ENCODE data around the gene PCBP4. TPM values are rescaled to one million over a fixed set of nuclear protein-coding genes. Genes with fewer than 3 reads are reported as not detected.

PCBP4 gene
- 10 to 100 TPM; 18.7 to 20.5 TPM for total RNA-seq
- polyA plus RNA-seq, result 10 to 100 TPM; 13.0 to 19.4 TPM

- H3K9me3 ChIP-seq (ENCODE audit: control insufficient read depth in 1 of 2, low read length in 2 of 2), result no peaks in the 10 kb centered on the region
- DNase-seq, result peak in 3 of 5 donors; percentile 32 to 48 (median 43)
- H3K27me3 ChIP-seq (ENCODE audit: insufficient read depth, low read length), result no peaks in the 10 kb centered on the region
- H3K27ac ChIP-seq (ENCODE audit: low read depth, low read length), result peak within 1 kb of the TSS; percentile 57
- intact Hi-C loops (cut with micrococcal nuclease), result loop anchor here (1.0 kb wide), 1 partner anchor 25 kb away; the partner anchor contains the start of gene PARP3
- H3K27ac Mint-ChIP-seq, result peak within 1 kb of the TSS; percentile 68 to 94 (median 85)
- peaks cover 0 to 1% of the 10 kb centered on the region in 2 donors for H3K36me3 Mint-ChIP-seq
- peak within 1 kb of the TSS; percentile 81 to 94 (median 83) for H3K4me3 Mint-ChIP-seq
- H3K36me3 ChIP-seq (ENCODE audit: insufficient read depth, low read length), result no peaks in the 10 kb centered on the region
- H3K27me3 Mint-ChIP-seq, result no peaks in the 10 kb centered on the region
- ChIA-PET CTCF (ENCODE audit: partially characterized antibody) (no interaction called here), POLR2A (ENCODE audit: partially characterized antibody) (interaction anchor here (0.6 to 6.2 kb wide), 10 partner anchors 8 to 234 kb away, joined by 3 to 28 read pairs (median 4); partner anchors contain the start of genes ABHD14A, ABHD14B, ACY1 and DUSP7)
- peaks cover 22% of the 10 kb centered on the region for H3K4me1 ChIP-seq (ENCODE audit: insufficient read depth, low read length)
- H3K4me3 ChIP-seq (ENCODE audit: low read length in 2 of 2), result peak within 1 kb of the TSS; percentile 63 to 65
- peaks cover 15 to 40% (median 29%) of the 10 kb centered on the region in 4 donors for H3K4me1 Mint-ChIP-seq
- H3K9me3 Mint-ChIP-seq, result no peaks in the 10 kb centered on the region
Observed at GRCh38 chr3:51967384-51968169, at the start of gene PCBP4. Gene PCBP4, minus strand, starts transcription at chr3:51967454. Its CDS starts 6,214 bp downstream, at chr3:51961240.

DNA sequence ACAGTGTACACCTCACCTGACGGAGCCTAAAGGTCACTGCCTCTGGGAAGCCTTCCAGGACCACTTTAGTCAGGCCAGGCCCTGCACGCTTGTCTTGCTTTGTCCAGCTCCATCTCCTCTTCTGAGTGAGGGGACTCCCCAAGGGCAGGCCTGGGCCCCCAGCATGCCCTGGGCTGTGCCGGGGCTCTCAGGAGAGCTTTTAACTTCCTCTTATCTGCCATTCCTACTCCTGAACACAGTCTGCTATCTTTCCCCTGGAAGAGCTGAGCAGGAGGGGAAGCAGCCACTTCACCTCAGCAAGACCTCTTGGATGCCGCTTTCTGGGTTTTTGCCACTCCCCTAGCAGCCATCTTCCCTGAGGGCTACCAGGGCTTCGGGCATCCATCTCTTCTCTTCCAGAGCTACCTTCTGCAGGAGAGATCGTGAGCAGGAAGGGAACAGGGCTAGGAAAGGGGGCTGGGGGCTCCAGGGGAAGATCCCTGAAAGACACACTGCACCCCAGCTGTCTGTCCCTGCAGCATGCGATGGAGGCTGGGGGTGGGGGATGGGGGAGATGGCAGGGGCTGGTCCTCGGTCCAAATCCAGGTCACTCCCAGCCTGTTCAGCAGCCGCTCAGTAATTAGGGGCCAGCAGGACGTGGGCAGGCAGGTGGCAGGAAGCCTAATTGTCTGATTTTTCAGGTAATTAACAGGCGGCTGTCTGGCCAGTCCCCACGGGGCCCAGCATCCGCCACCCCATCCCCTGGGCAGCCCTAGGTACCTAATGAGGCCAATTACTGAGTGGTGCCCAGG, 48.4 kb upstream of the PCBP4 start:
- no peaks in the 10 kb centered on the region for H3K36me3 ChIP-seq (ENCODE audit: insufficient read depth, low read length)
- POLR2A ChIA-PET (ENCODE audit: partially characterized antibody), result no interaction called here
- CTCF ChIA-PET (ENCODE audit: partially characterized antibody), result interaction anchor here (1.5 kb wide), 1 partner anchor 38 kb away, joined by 3 read pairs; no protein-coding TSS in a partner anchor
- peaks cover 0 to 6% (median 0%) of the 10 kb centered on the region in 8 donors for H3K9me3 Mint-ChIP-seq
- H3K4me1 Mint-ChIP-seq, result no peaks in the 10 kb centered on the region
- H3K36me3 Mint-ChIP-seq, result no peaks in the 10 kb centered on the region
- H3K4me3 ChIP-seq (ENCODE audit: low read length in 2 of 2), result no peak overlapping the region
- DNase-seq, result no peak
- H3K27me3 Mint-ChIP-seq, result no peaks in the 10 kb centered on the region
- intact Hi-C loops (cut with micrococcal nuclease), result no loop called here
- no peaks in the 10 kb centered on the region for H3K4me1 ChIP-seq (ENCODE audit: insufficient read depth, low read length)
- no peak overlapping the region for H3K27ac ChIP-seq (ENCODE audit: low read depth, low read length)
- H3K27me3 ChIP-seq (ENCODE audit: insufficient read depth, low read length), result no peaks in the 10 kb centered on the region
- no peaks in the 10 kb centered on the region for H3K9me3 ChIP-seq (ENCODE audit: control insufficient read depth in 1 of 2, low read length in 2 of 2)
- H3K27ac Mint-ChIP-seq, result peak overlapping the region in 1 of 7 donors; percentile 43
- no peak overlapping the region for H3K4me3 Mint-ChIP-seq

DNA sequence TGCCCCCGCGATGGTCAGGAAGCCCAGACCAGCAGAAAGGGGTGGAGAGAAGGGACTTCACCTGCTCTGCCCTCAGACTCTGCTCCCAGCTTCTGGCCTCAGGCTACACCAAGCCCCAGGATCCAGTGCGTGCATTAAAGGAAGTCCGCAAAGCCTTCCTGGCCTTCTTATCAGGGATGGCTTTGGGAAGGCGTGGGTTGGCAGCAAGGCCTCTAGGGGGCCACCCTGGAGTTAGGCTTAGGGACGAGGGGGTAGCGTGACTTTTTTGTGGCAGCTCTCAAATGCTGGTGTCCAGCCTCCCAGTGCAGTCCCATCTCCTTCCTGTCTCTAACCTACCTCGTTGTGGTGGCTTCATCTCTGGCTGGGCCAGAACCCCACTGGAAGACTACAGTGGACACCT, 47.4 kb upstream of the PCBP4 start:
- no peak overlapping the region for H3K4me3 Mint-ChIP-seq
- ChIA-PET CTCF (ENCODE audit: partially characterized antibody) (interaction anchor here (1.5 to 1.7 kb wide), 3 partner anchors 39 to 109 kb away, joined by 3 to 4 read pairs (median 4); partner anchors contain the start of gene DUSP7), POLR2A (ENCODE audit: partially characterized antibody) (no interaction called here)

GRCh38 chr3:52013802-52014598, 46.7 kb upstream of the PCBP4 start:
- intact Hi-C loops (cut with micrococcal nuclease), result no loop called here
- peaks cover 0 to 3% (median 0%) of the 10 kb centered on the region in 4 donors for H3K4me1 Mint-ChIP-seq
- Histone ChIP-seq H3K36me3 (ENCODE audit: insufficient read depth, low read length) (no peaks in the 10 kb centered on the region), H3K9me3 (ENCODE audit: control insufficient read depth in 1 of 2, low read length in 2 of 2) (no peaks in the 10 kb centered on the region), H3K4me1 (ENCODE audit: insufficient read depth, low read length) (no peaks in the 10 kb centered on the region), H3K4me3 (ENCODE audit: low read length in 2 of 2) (no peak overlapping the region), H3K27me3 (ENCODE audit: insufficient read depth, low read length) (no peaks in the 10 kb centered on the region), H3K27ac (ENCODE audit: low read depth, low read length) (no peak overlapping the region)
- H3K4me3 Mint-ChIP-seq, result no peak overlapping the region
- peaks cover 0 to 6% (median 0%) of the 10 kb centered on the region in 8 donors for H3K9me3 Mint-ChIP-seq
- CTCF ChIA-PET (ENCODE audit: partially characterized antibody), result interaction anchor here (1.2 to 1.7 kb wide), 4 partner anchors 9 to 109 kb away, joined by 3 to 4 read pairs (median 4); partner anchors contain the start of gene DUSP7
- H3K36me3 Mint-ChIP-seq, result no peaks in the 10 kb centered on the region
- POLR2A ChIA-PET (ENCODE audit: partially characterized antibody), result no interaction called here
- H3K27ac Mint-ChIP-seq, result peak overlapping the region in 2 of 7 donors; percentile 29 to 32
- no peaks in the 10 kb centered on the region for H3K27me3 Mint-ChIP-seq
- DNase-seq, result no peak

More for the DNA sequence above, 47.4 kb upstream of the PCBP4 start:
- Histone ChIP-seq H3K36me3 (ENCODE audit: insufficient read depth, low read length) (no peaks in the 10 kb centered on the region), H3K4me3 (ENCODE audit: low read length in 2 of 2) (no peak overlapping the region), H3K9me3 (ENCODE audit: control insufficient read depth in 1 of 2, low read length in 2 of 2) (no peaks in the 10 kb centered on the region), H3K27me3 (ENCODE audit: insufficient read depth, low read length) (no peaks in the 10 kb centered on the region), H3K27ac (ENCODE audit: low read depth, low read length) (no peak overlapping the region), H3K4me1 (ENCODE audit: insufficient read depth, low read length) (no peaks in the 10 kb centered on the region)
- H3K9me3 Mint-ChIP-seq, result peaks cover 0 to 6% (median 0%) of the 10 kb centered on the region in 8 donors
- H3K27me3 Mint-ChIP-seq, result no peaks in the 10 kb centered on the region
- peaks cover 0 to 3% (median 0%) of the 10 kb centered on the region in 4 donors for H3K4me1 Mint-ChIP-seq
- intact Hi-C loops (cut with micrococcal nuclease), result no loop called here
- no peaks in the 10 kb centered on the region for H3K36me3 Mint-ChIP-seq
- no peak for DNase-seq
- H3K27ac Mint-ChIP-seq, result no peak overlapping the region

- Histone ChIP-seq H3K9me3 (ENCODE audit: control insufficient read depth in 1 of 2, low read length in 2 of 2) (no peaks in the 10 kb centered on the region), H3K36me3 (ENCODE audit: insufficient read depth, low read length) (no peaks in the 10 kb centered on the region), H3K4me3 (ENCODE audit: low read length in 2 of 2) (no peak overlapping the region), H3K27ac (ENCODE audit: low read depth, low read length) (no peak overlapping the region), H3K27me3 (ENCODE audit: insufficient read depth, low read length) (no peaks in the 10 kb centered on the region), H3K4me1 (ENCODE audit: insufficient read depth, low read length) (no peaks in the 10 kb centered on the region)
- Mint-ChIP-seq H3K4me1 (peaks cover 0 to 3% (median 0%) of the 10 kb centered on the region in 4 donors), H3K9me3 (peaks cover 0 to 4% (median 0%) of the 10 kb centered on the region in 8 donors), H3K27me3 (no peaks in the 10 kb centered on the region), H3K4me3 (no peak overlapping the region), H3K27ac (peak overlapping the region in 1 of 7 donors; percentile 22), H3K36me3 (no peaks in the 10 kb centered on the region)
- ChIA-PET CTCF (ENCODE audit: partially characterized antibody) (interaction anchor here (0.7 to 1.5 kb wide), 5 partner anchors 8 to 132 kb away, joined by 3 to 4 read pairs (median 4); no protein-coding TSS in a partner anchor), POLR2A (ENCODE audit: partially characterized antibody) (no interaction called here)
- intact Hi-C loops (cut with micrococcal nuclease), result no loop called here
- no peak for DNase-seq
Observed at GRCh38 chr3:52012699-52013098, 45.4 kb upstream of the PCBP4 start.

- Mint-ChIP-seq H3K4me1 (peaks cover 5 to 11% (median 8%) of the 10 kb centered on the region in 4 donors), H3K27me3 (no peaks in the 10 kb centered on the region), H3K4me3 (no peak overlapping the region), H3K9me3 (peaks cover 0 to 3% (median 0%) of the 10 kb centered on the region in 8 donors), H3K36me3 (no peaks in the 10 kb centered on the region), H3K27ac (no peak overlapping the region)
- intact Hi-C loops (cut with micrococcal nuclease), result no loop called here
- Histone ChIP-seq H3K27me3 (ENCODE audit: insufficient read depth, low read length) (no peaks in the 10 kb centered on the region), H3K36me3 (ENCODE audit: insufficient read depth, low read length) (no peaks in the 10 kb centered on the region), H3K9me3 (ENCODE audit: control insufficient read depth in 1 of 2, low read length in 2 of 2) (no peaks in the 10 kb centered on the region), H3K27ac (ENCODE audit: low read depth, low read length) (no peak overlapping the region), H3K4me3 (ENCODE audit: low read length in 2 of 2) (no peak overlapping the region), H3K4me1 (ENCODE audit: insufficient read depth, low read length) (peaks cover 11% of the 10 kb centered on the region)
- ChIA-PET CTCF (ENCODE audit: partially characterized antibody) (interaction anchor here (10.6 kb wide), 1 partner anchor 133 kb away, joined by 147 read pairs; no protein-coding TSS in a partner anchor), POLR2A (ENCODE audit: partially characterized antibody) (no interaction called here)
- no peak for DNase-seq
Observed at GRCh38 chr3:52010431-52010830, 43.2 kb upstream of the PCBP4 start.

Measured in CD4-positive, alpha-beta memory T cell (primary cell).